GM18520 (cell line): Measurements from ENCODE around the gene MBD5.
A peak's percentile ranks its signal among the peaks of the same experiment; 100 is the strongest.
"Not testable (repeated sequence)": the region's sequence is repeated elsewhere in the genome, so short reads cannot be mapped to it uniquely, and the experiment has no call there.

Experiments
- ATAC-seq: cut with Tn5 transposase; IDR thresholded peaks from one replicate; pipeline ENCODE4 v1.9.1; 2021; ENCODE audit not compliant: unreplicated experiment

MBD5 gene

DNA sequence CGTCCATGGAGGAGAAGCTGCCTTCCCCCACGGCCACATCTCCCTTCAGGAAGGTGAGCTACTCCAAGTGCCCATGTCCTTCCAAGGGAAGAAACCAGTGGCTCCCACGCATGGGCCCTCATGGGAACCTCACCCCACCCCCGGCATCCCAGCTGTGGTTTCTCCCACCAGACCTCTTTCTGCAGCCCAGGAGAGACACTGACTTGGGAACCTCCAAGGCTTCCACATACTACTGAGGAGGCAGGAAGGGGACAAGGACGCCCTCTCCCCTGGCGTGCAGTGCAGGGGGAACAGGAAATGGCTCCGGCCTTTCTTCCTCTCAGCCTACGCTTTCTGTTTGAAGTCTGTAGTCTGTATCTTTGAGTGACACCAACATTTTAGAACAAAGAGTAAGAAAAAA lies 519.1 kb downstream of the MBD5 start:
- ATAC-seq: no peak

DNA sequence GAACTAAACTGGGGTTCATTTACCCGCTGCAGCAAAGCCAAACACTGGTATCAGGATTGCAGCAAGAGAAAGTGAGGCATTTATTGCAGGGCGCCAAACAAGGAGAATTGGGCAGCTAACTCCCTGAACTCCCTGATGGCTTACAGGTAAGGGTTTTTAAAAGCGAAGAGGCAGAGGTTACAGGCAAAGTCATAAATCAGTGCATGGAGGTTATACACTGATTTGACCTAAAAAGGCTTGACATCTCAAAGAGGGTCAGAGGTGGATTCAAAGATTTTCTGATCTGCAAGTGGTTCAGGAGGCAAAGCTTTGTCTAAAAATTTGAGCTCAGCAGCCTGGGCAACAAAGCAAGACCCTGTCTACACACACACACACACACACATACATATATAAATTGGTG lies 520.9 kb downstream of the MBD5 start:
- ATAC-seq: no peak

DNA sequence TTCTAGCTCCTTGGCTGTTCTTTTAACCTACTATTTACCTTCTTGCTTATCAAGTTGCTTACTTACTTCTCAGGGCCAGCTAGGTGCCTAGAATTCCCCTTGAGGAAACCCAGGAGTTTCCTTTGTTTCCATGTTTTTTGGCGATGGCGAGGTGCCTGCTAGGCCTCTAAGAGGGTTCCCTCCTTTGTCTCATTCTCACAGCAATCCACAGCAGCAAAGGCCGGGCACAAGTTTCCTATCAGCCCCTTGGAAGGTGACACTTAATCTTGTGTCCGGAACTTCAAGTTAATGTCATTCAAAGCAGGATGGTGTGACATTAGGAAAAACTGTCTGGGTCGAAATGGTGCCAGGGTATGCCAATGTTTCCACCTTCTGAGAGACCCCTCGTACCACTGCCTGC lies 521.7 kb downstream of the MBD5 start:
- no peak for ATAC-seq

DNA sequence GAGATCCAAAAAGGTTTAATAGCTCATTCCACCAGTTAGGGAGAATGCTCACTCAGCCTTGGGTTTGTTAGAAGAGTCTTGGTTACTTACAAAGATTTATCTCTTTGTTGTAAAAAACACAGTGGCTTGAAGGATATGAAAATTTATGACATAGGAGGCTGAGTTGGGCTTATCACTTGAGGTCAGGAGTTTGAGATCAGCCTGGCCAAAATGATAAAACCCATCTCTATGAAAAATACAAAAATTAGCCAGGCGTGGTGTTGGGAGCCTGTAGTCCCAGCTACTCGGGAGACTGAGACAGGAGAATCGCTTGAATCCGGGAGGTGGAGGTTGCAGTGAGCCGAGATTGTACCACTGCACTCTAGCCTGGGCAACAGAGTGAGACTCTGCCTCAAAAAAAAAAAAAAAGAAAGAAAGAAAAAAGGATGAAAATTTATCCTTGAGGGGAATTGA lies 522.2 kb downstream of the MBD5 start:
- not testable (repeated sequence) for ATAC-seq

DNA sequence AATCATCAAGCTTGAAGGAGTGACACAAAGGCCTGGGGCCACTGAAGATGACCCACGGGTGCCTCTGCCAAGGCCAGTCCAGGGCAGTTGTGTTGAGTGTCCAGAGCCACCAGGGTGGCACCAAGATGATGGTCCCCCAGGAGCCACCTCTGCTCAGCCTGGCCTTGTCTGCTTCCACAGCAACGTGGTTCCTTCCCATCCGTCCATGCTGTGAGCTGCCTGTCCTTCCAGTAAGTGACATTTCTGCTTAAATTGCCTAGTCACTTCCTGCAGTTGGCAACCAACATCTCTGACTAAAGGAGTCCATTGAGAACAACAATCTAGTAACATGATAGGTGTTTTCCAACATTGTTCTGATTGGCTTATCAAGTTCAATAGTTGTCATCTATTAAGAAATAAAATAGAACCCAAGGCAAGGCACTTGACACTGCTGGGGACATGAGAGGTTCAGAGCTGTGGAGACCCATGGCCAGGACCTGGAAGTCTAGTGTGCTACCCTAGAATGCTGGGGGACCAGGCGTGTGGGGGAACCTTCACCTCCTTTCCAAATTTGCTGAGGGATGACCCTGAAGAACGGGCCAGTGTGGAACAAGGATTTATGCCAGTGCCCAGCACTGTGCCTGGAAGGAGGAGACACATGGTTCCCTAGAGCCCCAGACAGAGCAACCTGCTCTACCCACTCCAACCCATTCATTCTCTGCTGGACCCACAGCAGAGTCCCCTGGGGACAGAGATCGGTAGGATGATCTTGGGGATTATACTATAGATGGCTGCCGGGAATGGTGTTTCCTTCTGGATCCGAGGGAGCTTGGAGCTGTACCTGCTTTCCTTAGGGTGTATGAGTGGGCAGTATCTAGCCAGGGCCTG lies 524.7 kb downstream of the MBD5 start:
- no peak for ATAC-seq

DNA sequence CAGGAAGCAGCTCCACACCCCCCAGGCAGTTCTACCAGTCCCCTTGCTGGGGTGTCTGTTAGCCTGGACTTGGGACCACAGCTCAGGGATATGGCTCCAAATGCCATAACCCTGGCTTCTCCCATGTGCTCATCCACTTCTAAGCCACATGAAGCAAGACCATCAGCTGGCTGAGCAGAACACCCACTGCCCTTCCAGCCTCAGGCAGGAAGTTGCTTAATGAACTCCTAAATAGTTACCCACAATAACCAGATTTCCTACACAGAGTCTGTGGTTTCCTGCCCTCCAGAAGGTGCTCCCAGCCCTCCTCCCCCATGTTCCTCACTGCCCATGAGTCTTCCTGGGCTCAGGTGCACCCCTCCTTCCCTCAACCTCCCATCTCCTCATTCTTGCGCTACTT lies 525.4 kb downstream of the MBD5 start:
- no peak for ATAC-seq

DNA sequence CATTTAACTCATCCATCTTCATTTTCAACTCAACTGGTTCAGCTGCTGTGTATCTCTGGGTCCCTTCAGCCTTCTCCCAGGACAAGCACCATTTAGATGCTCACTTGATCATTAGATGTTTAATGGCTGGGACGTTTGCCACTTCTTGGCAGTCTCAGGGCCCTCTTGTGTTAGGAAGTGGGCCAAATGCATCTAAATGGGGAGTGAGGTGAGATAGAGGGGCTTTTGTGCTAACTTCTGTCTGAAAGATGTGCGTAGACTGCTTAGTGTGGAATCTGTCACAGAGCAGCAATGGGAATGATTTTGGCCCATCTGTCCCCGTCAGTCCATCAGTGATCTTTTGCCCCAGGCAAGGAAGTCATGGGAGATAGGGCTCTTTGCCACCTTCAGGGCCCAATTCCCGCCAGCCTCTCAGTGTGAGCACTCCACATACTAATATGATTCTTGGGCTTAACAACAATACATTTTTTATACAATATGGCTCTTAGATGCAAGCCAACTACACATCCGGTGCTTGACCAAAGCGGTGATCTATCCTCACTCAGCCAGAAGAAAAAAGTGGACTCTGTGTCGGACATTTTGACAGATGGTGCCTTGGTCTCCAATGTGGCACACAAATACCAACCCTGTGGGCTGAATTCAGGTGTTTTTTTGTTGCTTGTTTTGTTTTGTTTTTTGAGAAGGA lies 528.0 kb downstream of the MBD5 start:
- no peak for ATAC-seq

DNA sequence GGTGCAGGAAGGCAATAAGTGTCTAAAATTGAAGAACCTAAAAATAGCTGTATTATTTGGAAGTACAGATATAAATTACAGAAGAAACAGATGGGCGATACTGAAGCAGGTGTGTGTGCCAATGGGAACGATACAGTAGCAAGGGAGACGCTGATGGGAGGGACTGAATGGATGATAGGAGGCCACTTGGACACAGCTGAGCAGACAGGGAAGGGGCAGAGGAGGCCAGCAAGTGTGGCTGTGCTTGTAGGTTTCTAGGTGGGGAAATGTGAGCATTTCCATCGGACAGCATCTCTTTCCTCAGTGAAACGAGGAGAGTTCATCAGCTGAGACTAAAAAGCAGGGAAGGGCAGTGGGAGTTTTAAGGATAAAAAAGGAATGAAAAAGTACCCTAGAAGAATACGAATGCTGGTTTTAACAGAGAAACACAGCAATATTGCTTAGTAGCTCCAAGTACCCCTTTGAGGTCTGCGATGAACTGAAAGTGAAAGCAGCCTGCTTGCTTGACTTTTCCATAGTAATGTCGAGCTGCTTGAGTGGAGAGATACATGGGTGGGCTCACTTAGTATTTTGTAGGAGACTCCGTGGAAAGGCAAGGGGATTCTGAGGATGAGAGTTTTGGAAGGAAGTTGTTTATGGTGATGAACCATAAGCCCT lies 531.9 kb downstream of the MBD5 start:
- no peak for ATAC-seq

DNA sequence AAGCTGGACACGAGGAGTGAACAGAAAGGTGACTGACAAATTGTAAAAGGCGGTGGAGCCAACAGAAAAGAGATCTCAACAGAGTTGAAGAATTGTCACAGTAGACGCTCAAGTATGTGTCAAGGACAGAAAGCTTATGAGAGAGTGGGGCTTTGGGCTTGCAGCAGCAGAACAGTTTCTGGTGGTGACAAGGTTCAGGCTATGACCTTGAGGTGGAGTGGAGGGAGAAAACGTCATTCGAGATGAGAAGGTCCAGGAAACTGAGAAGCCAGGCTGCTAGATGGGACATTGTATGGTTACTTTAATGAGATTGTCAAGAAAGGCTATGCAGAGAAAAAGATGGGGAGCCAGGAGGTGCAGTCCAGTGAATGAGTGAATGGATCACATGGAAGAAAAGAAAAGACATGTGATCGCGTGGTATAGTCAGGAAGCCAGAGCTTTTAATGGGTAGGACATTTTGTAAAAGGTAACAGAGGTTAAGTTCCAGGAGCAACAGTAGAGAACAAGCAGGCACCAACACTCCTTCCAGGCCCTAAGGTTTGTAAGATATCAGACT lies 532.5 kb downstream of the MBD5 start:
- no peak for ATAC-seq

DNA sequence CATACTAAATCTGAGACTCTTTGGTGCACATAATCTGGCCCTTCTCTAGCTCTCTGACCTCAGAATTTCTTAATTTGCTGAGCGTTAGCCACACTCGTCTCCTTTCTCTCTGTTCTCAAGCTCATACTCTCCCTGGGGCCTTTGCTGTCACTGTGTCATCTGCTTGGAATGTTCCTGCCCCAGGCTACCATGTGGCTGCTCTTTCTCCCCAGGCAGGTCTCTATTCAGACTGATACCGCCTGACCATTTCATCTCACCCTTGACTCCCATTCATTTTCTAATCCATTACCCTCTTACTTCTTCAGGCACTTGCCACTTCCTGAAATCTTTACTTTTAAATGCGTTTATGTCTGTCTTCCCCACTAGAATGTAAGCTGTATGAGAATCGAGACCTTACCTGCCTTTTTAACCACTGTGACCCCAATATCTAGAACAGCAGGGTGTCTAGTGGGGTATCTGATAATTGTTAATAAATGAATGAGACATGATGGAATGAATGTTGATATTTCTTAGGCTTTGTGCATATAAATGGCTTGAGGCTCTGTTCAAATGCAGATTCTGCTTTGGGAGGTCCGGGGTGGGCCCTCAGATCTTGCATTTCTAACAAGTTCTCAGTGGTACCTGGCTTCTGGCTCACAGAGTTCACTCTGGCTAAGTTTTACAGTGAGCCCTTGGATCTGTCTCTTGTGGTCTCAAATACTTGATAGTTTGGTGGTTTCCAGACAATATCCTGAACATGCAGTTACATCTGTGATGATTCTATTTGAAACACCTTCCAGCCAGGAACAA lies 533.8 kb downstream of the MBD5 start:
- ATAC-seq: no peak

DNA sequence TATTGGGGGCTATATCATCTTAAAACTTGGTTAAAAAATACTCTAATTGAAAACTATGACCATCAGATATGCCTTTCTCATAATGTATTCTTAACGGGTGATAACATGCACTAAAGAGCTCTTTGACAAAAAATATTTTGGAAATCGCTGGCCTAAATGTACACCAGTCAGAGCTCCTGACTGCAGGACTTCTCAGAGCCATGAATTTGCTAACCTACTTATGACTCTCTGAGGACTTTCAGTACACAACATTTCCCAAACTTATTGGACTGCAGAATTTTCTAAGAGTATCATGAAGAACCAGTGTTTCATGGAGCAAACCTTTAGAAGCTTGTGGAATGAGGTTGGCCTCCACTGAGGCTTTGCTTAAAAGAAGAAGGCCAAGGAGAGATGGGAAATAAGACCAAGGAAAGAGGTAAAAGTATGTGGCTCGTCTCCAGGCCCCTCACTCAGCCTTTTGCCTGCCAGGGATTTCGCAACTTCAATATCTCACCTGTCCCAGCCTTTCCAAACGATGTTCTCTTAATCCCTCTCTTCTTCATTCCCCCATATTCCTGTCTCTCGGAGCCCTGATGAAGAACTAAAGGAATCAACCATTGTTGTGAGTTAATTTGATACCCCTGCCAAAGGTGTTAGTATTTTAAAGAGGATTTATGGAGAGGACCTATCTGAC lies 534.9 kb downstream of the MBD5 start:
- ATAC-seq: no peak

DNA sequence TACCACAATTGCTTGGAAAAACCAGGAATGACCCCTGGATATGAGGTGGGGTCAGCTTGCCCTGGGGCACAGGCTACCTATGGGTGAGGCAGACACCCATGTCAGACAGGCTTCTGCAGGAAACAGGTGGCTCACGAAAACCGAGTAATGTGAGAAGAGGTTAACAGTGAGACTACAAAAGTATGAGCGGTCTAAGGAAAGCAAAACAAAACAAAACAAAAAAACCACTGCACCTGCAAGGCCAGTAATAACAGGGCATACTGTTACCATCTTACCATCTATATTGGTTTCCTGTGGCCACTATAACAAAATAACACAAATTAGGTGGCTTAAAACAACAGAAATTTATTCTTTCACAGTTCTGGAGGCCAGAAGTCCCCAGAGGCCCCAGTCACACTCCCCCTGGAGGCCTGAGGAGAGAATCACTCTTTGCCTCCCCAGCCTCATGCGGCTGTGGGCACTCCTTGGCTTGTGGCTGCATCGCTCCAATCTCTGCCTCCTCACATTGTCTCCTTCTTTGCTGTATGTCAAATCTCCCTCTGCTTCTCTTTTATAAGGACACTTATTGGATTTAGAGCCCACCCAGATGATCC lies 537.0 kb downstream of the MBD5 start:
- peak; percentile 87 for ATAC-seq

DNA sequence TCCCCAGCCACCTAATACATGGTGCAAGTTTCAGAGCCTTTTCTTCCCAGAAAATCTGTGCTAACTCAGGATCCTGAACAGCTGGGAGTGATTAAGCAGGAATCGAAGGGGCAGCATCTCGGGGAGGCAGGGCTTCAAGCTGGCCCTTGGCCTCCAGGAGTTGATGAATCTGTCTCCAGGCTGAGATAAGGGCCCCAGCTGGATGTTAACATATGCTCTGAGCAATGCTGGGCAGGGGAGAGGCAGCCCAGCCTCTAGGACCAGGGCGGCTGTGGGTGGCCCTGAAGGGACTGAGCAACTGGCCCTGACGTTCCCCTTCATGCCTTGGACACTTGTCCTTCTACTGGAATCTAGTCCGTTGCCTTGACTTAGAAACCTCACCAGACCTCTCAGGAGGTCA lies 539.6 kb downstream of the MBD5 start:
- no peak for ATAC-seq

DNA sequence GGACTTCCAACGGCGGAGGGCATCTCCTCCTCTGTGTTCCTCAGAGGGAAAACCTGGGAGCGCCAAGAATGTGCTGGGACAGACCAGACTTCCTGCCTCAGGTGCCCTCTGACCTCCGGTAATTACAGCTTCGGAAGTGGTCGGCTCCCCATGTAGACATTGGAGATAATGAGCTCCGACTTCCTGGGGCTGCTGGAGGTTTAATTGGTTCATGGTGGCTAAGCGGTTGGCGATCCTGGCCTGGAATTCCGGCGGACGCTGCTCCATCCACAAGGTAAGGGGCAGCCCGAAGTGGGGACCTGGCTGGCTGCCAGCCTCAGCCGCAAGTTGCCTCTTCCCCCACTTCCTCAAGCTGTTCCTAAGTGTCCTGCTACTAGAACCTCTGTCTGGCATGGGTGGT lies 540.5 kb downstream of the MBD5 start:
- no peak for ATAC-seq

DNA sequence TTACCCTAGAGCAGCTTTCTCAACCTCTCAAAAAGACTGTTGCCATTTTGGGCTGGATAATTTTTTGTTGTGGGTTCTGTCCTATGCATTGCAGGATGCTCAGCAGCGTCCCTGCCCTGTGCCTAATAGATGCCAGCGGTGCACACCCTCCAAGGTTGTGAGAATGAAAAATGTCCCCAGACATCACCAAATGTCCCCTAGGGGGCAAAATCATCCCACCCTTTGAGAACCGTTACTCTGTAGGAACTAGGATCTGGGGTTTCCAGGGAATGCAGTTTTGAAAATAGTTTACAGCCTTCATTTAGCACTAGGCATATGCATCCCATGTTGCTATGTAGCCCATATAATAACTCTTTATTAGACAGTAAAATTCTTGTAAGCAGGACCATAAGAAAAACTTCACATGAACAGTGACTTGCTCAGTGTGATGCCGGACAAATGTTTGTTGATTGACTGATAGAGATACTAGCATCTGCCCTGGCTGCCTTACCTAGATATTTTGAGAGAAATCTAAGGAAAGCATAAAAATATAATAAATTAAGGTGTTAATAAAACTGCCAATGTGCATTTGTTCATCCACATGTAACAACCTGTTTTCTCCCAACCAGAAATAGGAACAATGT lies 544.5 kb downstream of the MBD5 start:
- ATAC-seq: no peak
